ENCODE results near the gene HIGD1B.

GRCh38 chr17:44798356-44798755 is 49.3 kb upstream of the HIGD1B start:
- TF ChIP-seq CTCF (IDR thresholded peaks at IDR 0.05), result no peak
- TF ChIP-seq EP300 (IDR thresholded peaks at IDR 0.05), result no peak
